ENCODE measurements around the gene CACNA1S. TPM values are rescaled to one million over a fixed set of nuclear protein-coding genes. Genes with fewer than 3 reads are reported as not detected.

The CACNA1S gene
- total RNA-seq, 1 donor from 2014 or later = 0.07 TPM

- no peaks in the 10 kb centered on the region for H3K4me1 Mint-ChIP-seq (ENCODE audit: low read depth, unreplicated experiment)
- H3K4me3 Mint-ChIP-seq (ENCODE audit: unreplicated experiment) = no peak overlapping the region
- TF ChIP-seq CTCF (IDR thresholded peaks at IDR 0.05; ENCODE audit: partially characterized antibody, unreplicated experiment) = no peak
- no peaks in the 10 kb centered on the region for H3K36me3 Mint-ChIP-seq (ENCODE audit: unreplicated experiment)
- H3K27me3 Mint-ChIP-seq (ENCODE audit: unreplicated experiment) = peaks cover 2% of the 10 kb centered on the region
- peaks cover 2% of the 10 kb centered on the region for H3K9me3 Mint-ChIP-seq (ENCODE audit: unreplicated experiment)
- H3K27ac Mint-ChIP-seq (ENCODE audit: unreplicated experiment) = no peak overlapping the region
- DNase-seq = no peak
Measured at GRCh38 chr1:201039418-201039817, 72.8 kb downstream of the CACNA1S start.

- H3K36me3 Mint-ChIP-seq (ENCODE audit: unreplicated experiment) = no peaks in the 10 kb centered on the region
- no peaks in the 10 kb centered on the region for H3K4me1 Mint-ChIP-seq (ENCODE audit: low read depth, unreplicated experiment)
- peaks cover 2% of the 10 kb centered on the region for H3K27me3 Mint-ChIP-seq (ENCODE audit: unreplicated experiment)
- H3K9me3 Mint-ChIP-seq (ENCODE audit: unreplicated experiment) = no peaks in the 10 kb centered on the region
- TF ChIP-seq CTCF (IDR thresholded peaks at IDR 0.05; ENCODE audit: partially characterized antibody, unreplicated experiment) = no peak
- H3K4me3 Mint-ChIP-seq (ENCODE audit: unreplicated experiment) = no peak overlapping the region
- no peak overlapping the region for H3K27ac Mint-ChIP-seq (ENCODE audit: unreplicated experiment)
- no peak for DNase-seq
Measured at GRCh38 chr1:201038186-201038876, 73.9 kb downstream of the CACNA1S start.

- TF ChIP-seq CTCF (IDR thresholded peaks at IDR 0.05; ENCODE audit: partially characterized antibody, unreplicated experiment) = no peak
- DNase-seq = no peak
- H3K27ac Mint-ChIP-seq (ENCODE audit: unreplicated experiment) = no peak overlapping the region
- no peak overlapping the region for H3K4me3 Mint-ChIP-seq (ENCODE audit: unreplicated experiment)
- H3K9me3 Mint-ChIP-seq (ENCODE audit: unreplicated experiment) = no peaks in the 10 kb centered on the region
- no peaks in the 10 kb centered on the region for H3K36me3 Mint-ChIP-seq (ENCODE audit: unreplicated experiment)
- H3K4me1 Mint-ChIP-seq (ENCODE audit: low read depth, unreplicated experiment) = no peaks in the 10 kb centered on the region
- no peaks in the 10 kb centered on the region for H3K27me3 Mint-ChIP-seq (ENCODE audit: unreplicated experiment)
Measured at GRCh38 chr1:201036188-201036842, 75.9 kb downstream of the CACNA1S start.

- H3K27ac Mint-ChIP-seq (ENCODE audit: unreplicated experiment) = no peak overlapping the region
- no peak overlapping the region for H3K4me3 Mint-ChIP-seq (ENCODE audit: unreplicated experiment)
- no peak for DNase-seq
- peaks cover 2% of the 10 kb centered on the region for H3K9me3 Mint-ChIP-seq (ENCODE audit: unreplicated experiment)
- H3K36me3 Mint-ChIP-seq (ENCODE audit: unreplicated experiment) = no peaks in the 10 kb centered on the region
- H3K4me1 Mint-ChIP-seq (ENCODE audit: low read depth, unreplicated experiment) = no peaks in the 10 kb centered on the region
- H3K27me3 Mint-ChIP-seq (ENCODE audit: unreplicated experiment) = no peaks in the 10 kb centered on the region
- no peak for TF ChIP-seq CTCF (IDR thresholded peaks at IDR 0.05; ENCODE audit: partially characterized antibody, unreplicated experiment)
Measured at GRCh38 chr1:201034671-201035070, 77.6 kb downstream of the CACNA1S start.

GRCh38 chr1:201032408-201032807 is 79.8 kb downstream of the CACNA1S start:
- H3K9me3 Mint-ChIP-seq (ENCODE audit: unreplicated experiment) = peaks cover 2% of the 10 kb centered on the region
- no peaks in the 10 kb centered on the region for H3K36me3 Mint-ChIP-seq (ENCODE audit: unreplicated experiment)
- no peak for DNase-seq
- peaks cover 2% of the 10 kb centered on the region for H3K27me3 Mint-ChIP-seq (ENCODE audit: unreplicated experiment)
- H3K27ac Mint-ChIP-seq (ENCODE audit: unreplicated experiment) = no peak overlapping the region
- no peak for TF ChIP-seq CTCF (IDR thresholded peaks at IDR 0.05; ENCODE audit: partially characterized antibody, unreplicated experiment)
- H3K4me1 Mint-ChIP-seq (ENCODE audit: low read depth, unreplicated experiment) = peaks cover 4% of the 10 kb centered on the region
- H3K4me3 Mint-ChIP-seq (ENCODE audit: unreplicated experiment) = no peak overlapping the region
